Gastroesophageal sphincter (tissue), 4 donors: ENCODE measurements around the gene TNFRSF14. TPM values are rescaled to one million over a fixed set of nuclear protein-coding genes. Genes with fewer than 3 reads are reported as not detected.
"Not testable (repeated sequence)": the region's sequence is repeated elsewhere in the genome, so short reads cannot be mapped to it uniquely, and the experiment has no call there.

Experiments
- ATAC-seq: fragments of 150-250 bp; one replicate; pipeline ENCODE4 v1.9.1; 2016; ENCODE audit warnings: mild to moderate bottlenecking, moderate library complexity
- H3K27ac ChIP-seq, 4 donors: fragments of 200-600 bp; sonication (generic) in 3 of 4; 1 replicate in 3 of 4; 2 replicates in 1 of 4; pipeline ENCODE4 v1.5.1; 2016 to 2019
- H3K27me3 ChIP-seq: fragments of 200-600 bp; sonication (generic); one replicate; pipeline ENCODE4 v1.5.1; 2019
- H3K36me3 ChIP-seq, 2 donors: fragments of 200-600 bp; sonication (generic); one replicate each; pipeline ENCODE4 v1.5.1; 2019; ENCODE audit warnings: control low read depth in 1 of 2
- H3K4me1 ChIP-seq, 3 donors: fragments of 200-600 bp; sonication (generic); 1 replicate in 2 of 3; 2 replicates in 1 of 3; pipeline ENCODE4 v1.5.1; 2016 to 2019; ENCODE audit warnings: control low read depth in 2 of 3
- H3K4me3 ChIP-seq, 2 donors: fragments of 200-600 bp; sonication (generic); one replicate each; pipeline ENCODE4 v1.5.1; 2019; ENCODE audit warnings: mild to moderate bottlenecking in 1 of 2, moderate library complexity in 1 of 2
- H3K9me3 ChIP-seq, 3 donors: fragments of 200-600 bp; sonication (generic); one replicate each; pipeline ENCODE4 v1.5.1; 2017 to 2019; ENCODE audit warnings: control low read depth in 2 of 3
- EP300 ChIP-seq: sonication (generic); formaldehyde crosslinking; IDR thresholded peaks from one replicate; pipeline ENCODE4 v1.6.1; 2017; ENCODE audit warnings: antibody characterized with exemption, mild to moderate bottlenecking
- POLR2A ChIP-seq, 2 donors: fragments of 450-650 bp; IDR thresholded peaks; one replicate each; pipeline ENCODE4 v1.6.1; 2017; ENCODE audit warnings: antibody characterized with exemption in 2 of 2, mild to moderate bottlenecking in 2 of 2, moderate library complexity in 1 of 2
- POLR2AphosphoS5 ChIP-seq: sonication (generic); formaldehyde crosslinking; IDR thresholded peaks from one replicate; pipeline ENCODE4 v1.6.1; 2017; ENCODE audit warnings: antibody characterized with exemption
- WGBS, 2 donors: methylation state at CpG; one replicate each; pipeline ENCODE4 v1.1.5; 2018; ENCODE audit warnings: low coverage in 1 of 2; 5-methylcytosine and 5-hydroxymethylcytosine counted together
- total RNA-seq, 4 donors: library from RNA; depleted of rRNA; stranded (reverse); fragments of >200 nt; gene quantifications; one replicate each; pipeline ENCODE4 v1.1.0, GENCODE V29; 2016
- TF ChIP-seq, protein P1 (sequence below), 4 experiments: fragments of 200-600 bp in 2 of 4; fragments of 450-650 bp in 2 of 4; sonication (generic) in 1 of 4; IDR thresholded peaks; one replicate each; pipeline ENCODE4 v1.5.1; 2017 to 2019; ENCODE audit warnings: antibody characterized with exemption in 4 of 4, mild to moderate bottlenecking in 2 of 4, moderate library complexity in 2 of 4

The TNFRSF14 gene
- total RNA-seq, 4 donors from 2014 or later = 23.0 to 81.6 (median 36.9) TPM

DNA sequence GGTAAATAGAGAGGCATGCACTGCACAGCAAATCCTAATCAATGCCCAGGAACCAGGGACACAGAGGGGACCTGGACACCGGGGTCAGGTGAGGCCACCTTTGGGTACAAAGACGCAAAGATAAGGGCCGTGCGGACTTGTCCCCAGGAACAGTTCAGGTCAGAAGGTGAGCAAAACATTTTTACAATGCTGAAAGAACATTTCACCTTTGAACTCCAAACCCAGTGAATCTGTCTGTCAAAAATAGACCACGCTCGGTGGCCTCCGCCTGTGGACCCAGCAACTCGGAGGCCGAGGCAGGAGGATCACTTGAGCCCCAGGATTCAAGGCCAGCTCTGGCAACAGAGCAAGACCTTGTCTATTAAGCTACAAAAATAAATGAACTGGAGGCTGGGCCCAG is 15.2 kb downstream of the TNFRSF14 start:
- H3K9me3 ChIP-seq = peaks cover 0 to 16% (median 0%) of the 10 kb centered on the region in 3 donors
- H3K27ac ChIP-seq = no peak overlapping the region
- 83 to 94% methylated on average over 3 to 9 of the region's 9 CpGs for WGBS, 2 donors
- ATAC-seq = no peak
- H3K4me1 ChIP-seq = peaks cover 0 to 11% (median 7%) of the 10 kb centered on the region in 3 donors
- H3K27me3 ChIP-seq = peaks cover 64% of the 10 kb centered on the region
- TF ChIP-seq POLR2AphosphoS5 = no peak
- no peak for TF ChIP-seq EP300
- no peak for TF ChIP-seq POLR2A (IDR thresholded peaks at IDR 0.05)
- TF ChIP-seq, protein P1, sequence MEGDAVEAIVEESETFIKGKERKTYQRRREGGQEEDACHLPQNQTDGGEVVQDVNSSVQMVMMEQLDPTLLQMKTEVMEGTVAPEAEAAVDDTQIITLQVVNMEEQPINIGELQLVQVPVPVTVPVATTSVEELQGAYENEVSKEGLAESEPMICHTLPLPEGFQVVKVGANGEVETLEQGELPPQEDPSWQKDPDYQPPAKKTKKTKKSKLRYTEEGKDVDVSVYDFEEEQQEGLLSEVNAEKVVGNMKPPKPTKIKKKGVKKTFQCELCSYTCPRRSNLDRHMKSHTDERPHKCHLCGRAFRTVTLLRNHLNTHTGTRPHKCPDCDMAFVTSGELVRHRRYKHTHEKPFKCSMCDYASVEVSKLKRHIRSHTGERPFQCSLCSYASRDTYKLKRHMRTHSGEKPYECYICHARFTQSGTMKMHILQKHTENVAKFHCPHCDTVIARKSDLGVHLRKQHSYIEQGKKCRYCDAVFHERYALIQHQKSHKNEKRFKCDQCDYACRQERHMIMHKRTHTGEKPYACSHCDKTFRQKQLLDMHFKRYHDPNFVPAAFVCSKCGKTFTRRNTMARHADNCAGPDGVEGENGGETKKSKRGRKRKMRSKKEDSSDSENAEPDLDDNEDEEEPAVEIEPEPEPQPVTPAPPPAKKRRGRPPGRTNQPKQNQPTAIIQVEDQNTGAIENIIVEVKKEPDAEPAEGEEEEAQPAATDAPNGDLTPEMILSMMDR (IDR thresholded peaks at IDR 0.05) = no peak
- no peaks in the 10 kb centered on the region for H3K36me3 ChIP-seq
- no peak overlapping the region for H3K4me3 ChIP-seq

DNA sequence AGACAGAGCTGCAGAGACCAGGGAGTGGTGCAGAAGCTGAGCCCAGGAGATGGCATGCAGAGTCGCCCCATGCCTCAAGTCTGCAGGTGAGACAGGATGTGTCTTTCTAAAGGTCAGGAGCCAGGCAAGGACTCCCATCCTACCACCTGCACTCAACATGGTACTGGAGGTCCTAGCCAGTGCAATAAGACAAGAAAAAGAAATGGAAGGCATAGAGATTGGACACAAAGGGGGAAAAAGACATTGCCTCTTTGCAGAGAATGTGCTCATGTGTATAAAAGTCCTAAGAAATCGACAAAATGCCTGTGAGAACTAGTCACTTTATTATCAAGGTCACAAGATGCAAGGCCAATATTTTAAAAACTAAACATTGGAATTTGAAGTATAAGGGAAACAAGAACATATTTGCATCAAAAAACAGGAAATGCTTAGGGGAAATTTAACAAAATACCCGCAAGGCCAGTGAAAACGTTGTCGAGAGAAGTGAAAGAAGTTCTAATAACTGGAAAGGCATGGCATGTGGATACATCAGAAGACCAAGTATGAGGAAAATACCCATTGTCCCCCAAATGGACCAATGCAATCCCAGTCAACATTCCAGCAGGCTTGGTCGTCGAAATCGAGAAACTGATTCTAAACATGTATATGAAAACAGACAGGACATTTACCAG is 17.2 kb downstream of the TNFRSF14 start:
- WGBS, 2 donors = 81 to 92% methylated on average over 7 to 8 of the region's 8 CpGs
- Histone ChIP-seq H3K4me1 (peaks cover 0 to 17% (median 9%) of the 10 kb centered on the region in 3 donors), H3K27ac (no peak overlapping the region), H3K36me3 (no peaks in the 10 kb centered on the region), H3K9me3 (peaks cover 0 to 16% (median 0%) of the 10 kb centered on the region in 3 donors), H3K4me3 (no peak overlapping the region), H3K27me3 (peaks cover 69% of the 10 kb centered on the region)
- TF ChIP-seq EP300 = no peak
- no peak for TF ChIP-seq POLR2AphosphoS5
- TF ChIP-seq, protein P1 (IDR thresholded peaks at IDR 0.05) = no peak
- no peak for TF ChIP-seq POLR2A (IDR thresholded peaks at IDR 0.05)
- ATAC-seq = no peak

DNA sequence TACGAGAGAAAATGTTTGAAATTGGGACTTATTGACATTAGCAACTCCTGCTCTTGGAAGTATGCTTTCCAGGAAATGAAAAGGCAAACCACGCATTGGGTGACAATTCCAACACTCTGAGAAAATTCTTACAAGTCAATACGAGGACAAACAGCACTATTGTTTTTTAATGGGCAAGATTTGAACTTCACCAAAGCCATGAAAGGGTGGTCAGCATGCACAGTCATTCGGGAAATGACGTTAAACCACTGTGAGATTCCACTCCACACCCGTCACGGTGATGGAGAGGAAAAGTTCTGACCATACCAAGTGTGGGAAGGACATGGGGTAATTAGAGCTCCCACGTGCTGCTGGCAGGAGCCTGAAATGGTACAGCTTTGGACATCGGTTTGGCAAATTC is 18.2 kb downstream of the TNFRSF14 start:
- Histone ChIP-seq H3K36me3 (no peaks in the 10 kb centered on the region), H3K4me1 (peaks cover 0 to 17% (median 9%) of the 10 kb centered on the region in 3 donors), H3K27ac (no peak overlapping the region), H3K9me3 (peaks cover 0 to 16% (median 0%) of the 10 kb centered on the region in 3 donors), H3K4me3 (no peak overlapping the region), H3K27me3 (peaks cover 74% of the 10 kb centered on the region)
- no peak for ATAC-seq
- 60 to 70% methylated on average over 3 to 6 of the region's 9 CpGs for WGBS, 2 donors
- TF ChIP-seq POLR2AphosphoS5 (no peak), POLR2A (IDR thresholded peaks at IDR 0.05) (no peak), EP300 (no peak)
- TF ChIP-seq, protein P1 (IDR thresholded peaks at IDR 0.05) = no peak

DNA sequence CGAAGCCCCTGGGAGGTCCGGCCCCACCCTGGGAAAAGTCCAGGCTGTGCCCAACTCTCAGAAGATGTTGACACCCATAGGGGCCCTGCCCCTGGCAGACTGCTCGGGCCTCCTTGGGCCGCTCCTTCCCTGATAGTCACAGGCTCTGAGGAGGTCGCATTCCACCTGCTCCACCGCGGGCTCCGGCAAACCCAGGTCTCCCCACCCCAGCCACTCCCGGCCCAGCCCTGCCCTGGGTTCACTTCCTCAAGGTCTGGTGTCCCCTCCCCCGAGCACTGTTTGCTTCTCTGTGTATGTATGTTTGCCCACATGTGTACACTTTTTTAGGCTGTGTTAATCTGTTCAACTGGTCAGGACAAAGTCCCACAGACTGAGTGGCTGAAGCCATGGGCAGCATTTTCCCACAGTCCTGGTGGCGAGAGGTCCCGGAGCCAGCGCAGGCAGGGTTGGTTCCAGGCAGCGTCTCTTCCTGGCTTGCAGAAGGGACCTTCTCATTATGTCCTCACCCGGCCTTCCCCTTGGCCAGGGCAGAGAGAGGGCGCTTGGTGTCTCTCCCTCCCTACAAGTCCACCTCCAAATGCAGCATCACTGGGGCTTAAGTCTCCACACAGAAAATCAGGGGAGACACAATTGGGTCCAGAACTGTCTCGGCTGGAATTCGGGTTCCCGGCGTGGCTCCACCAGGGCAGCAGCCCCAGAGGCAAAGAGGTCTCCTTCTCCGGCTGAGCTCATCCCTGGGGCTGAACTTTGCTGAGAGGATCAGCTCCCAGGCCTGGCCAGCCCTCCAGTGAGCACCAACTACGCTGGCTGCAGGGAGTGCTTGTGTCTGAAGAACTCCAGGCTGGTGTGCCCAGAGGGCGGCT is 19.9 kb downstream of the TNFRSF14 start:
- no peak overlapping the region for H3K4me3 ChIP-seq
- H3K4me1 ChIP-seq = peaks cover 0 to 17% (median 9%) of the 10 kb centered on the region in 3 donors
- H3K36me3 ChIP-seq = no peaks in the 10 kb centered on the region
- WGBS, 2 donors = no CpG with 5 or more reads among the region's 23 CpGs
- ATAC-seq = peak; percentile 8
- TF ChIP-seq POLR2A (IDR thresholded peaks at IDR 0.05) = no peak
- no peak for TF ChIP-seq EP300
- TF ChIP-seq POLR2AphosphoS5 = no peak
- TF ChIP-seq, protein P1 (IDR thresholded peaks at IDR 0.05) = no peak
- peak overlapping the region in 3 of 4 donors; percentile 45 to 71 (median 61) for H3K27ac ChIP-seq
- peaks cover 0 to 16% (median 0%) of the 10 kb centered on the region in 3 donors for H3K9me3 ChIP-seq
- H3K27me3 ChIP-seq = peaks cover 85% of the 10 kb centered on the region

DNA sequence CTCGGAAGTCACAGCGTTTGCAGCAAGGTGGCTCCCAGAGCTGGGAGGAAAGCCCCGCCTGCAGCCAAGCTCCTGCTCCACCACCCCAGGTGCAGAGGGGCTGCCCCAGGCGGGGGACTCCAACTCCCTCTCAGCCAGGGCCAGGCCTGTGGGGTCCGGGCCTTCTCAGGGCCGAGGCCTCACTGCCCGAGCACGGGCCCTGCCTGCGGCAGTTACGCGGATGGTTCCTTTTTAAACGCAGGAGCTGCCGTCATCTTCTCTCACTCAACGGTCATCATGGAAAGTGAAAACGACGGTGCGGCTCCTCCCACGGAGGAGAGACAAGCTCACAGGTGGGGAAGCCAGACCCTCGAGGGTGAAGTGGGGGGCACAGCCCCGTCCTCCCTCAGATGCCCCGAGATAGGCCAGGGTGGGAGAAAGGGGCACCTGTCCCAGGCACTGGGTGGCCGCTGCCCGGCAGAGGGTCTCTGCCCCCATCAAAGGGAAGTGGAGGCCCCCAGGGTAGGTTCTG is 21.4 kb downstream of the TNFRSF14 start:
- not testable (repeated sequence) for H3K36me3 ChIP-seq, ATAC-seq
- Histone ChIP-seq H3K4me1 (peaks cover 0 to 17% (median 9%) of the 10 kb centered on the region in 3 donors), H3K4me3 (peak overlapping the region in 1 of 2 donors; percentile 19), H3K27ac (peak overlapping the region in 3 of 4 donors; percentile 66 to 80 (median 68)), H3K9me3 (peaks cover 0 to 16% (median 0%) of the 10 kb centered on the region in 3 donors), H3K27me3 (peaks cover 79% of the 10 kb centered on the region)
- WGBS, 2 donors = 33 to 66% methylated on average over 1 to 3 of the region's 23 CpGs
